ENCODE results near the gene EIPR1. TPM values are rescaled to one million over a fixed set of nuclear protein-coding genes. Genes with fewer than 3 reads are reported as not detected.

Gene EIPR1
- total and polyA plus RNA-seq, 10 of the 15 experiments (the other 5 are each of a cell fraction or from before 2014, with no cell fraction given) = 23.6 to 61.2 (median 42.2) TPM

DNA sequence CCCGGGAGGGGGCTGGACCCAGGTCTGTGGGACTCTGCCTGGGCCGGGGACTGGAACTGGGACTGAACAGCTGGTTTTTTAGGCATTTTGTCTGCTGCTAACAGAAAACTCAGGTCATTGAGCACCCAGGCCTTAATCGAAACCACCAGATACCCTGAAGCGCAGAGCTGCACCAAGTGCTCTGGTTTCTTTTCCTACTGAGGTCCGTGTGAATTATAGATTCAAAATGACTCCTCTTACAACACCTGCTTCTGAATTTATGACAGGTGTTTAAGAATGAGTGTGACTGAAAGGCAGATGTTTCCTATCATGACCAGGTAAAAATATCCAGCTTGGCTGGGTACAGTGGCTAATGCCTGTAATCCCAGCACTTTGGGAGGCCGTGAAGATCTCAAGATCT, 49.7 kb upstream of the EIPR1 start:
- peak; percentile 54 for TF ChIP-seq JUNB (IDR thresholded peaks at IDR 0.05)
- 0 out of 2 replicates have a peak, but pooled peaks have one; percentile 23 for TF ChIP-seq MEF2A (IDR thresholded peaks at IDR 0.05; ENCODE audit: insufficient read depth, low read depth, low read length)
- no peak for TF ChIP-seq ZNF217 (IDR thresholded peaks at IDR 0.05)
- TF ChIP-seq ZBED1 (IDR thresholded peaks at IDR 0.05; ENCODE audit: borderline replicate concordance) = no peak
- TF ChIP-seq TCF12 (IDR thresholded peaks at IDR 0.05; ENCODE audit: low read depth, low read length) = peak; percentile 68; the same call in 1 of the 2 replicates
- 0 out of 2 replicates have a peak, but pooled peaks have one; percentile 40 for TF ChIP-seq ATF2 (IDR thresholded peaks at IDR 0.05; ENCODE audit: low read length)
- TF ChIP-seq RUNX3 (IDR thresholded peaks at IDR 0.05; ENCODE audit: low read length) = peak; percentile 60; the same call in 1 of the 2 replicates
- peak; percentile 66 for TF ChIP-seq NFIC (IDR thresholded peaks at IDR 0.05; ENCODE audit: low read depth, low read length)
- TF ChIP-seq SIX5 (IDR thresholded peaks at IDR 0.05; ENCODE audit: low read depth, low read length, severe bottlenecking) = no peak
- no peak for TF ChIP-seq YBX1 (IDR thresholded peaks at IDR 0.05)
- TF ChIP-seq MEF2B (IDR thresholded peaks at IDR 0.05; ENCODE audit: partially characterized antibody, poor library complexity, severe bottlenecking) = no peak
- TF ChIP-seq FOXM1 (IDR thresholded peaks at IDR 0.05; ENCODE audit: low read depth, low read length) = peak; percentile 77; the same call in 1 of the 2 replicates
- 0 out of 2 replicates have a peak, but pooled peaks have one; percentile 43 for TF ChIP-seq CREM (IDR thresholded peaks at IDR 0.05; ENCODE audit: low read depth)
- no peak overlapping the region for H3K4me2 ChIP-seq (ENCODE audit: control insufficient read depth, insufficient read depth)
- peaks cover 4% of the 10 kb centered on the region; the same call in 1 of the 2 replicates for H4K20me1 ChIP-seq (ENCODE audit: control insufficient read depth, insufficient read depth)
- intact Hi-C loops (cut with micrococcal nuclease; ENCODE audit: unreplicated experiment) = no loop called here
- no peak overlapping the region for H3K9ac ChIP-seq (ENCODE audit: control insufficient read depth, insufficient read depth, low read length)
- in situ Hi-C loops (cut with MboI) = no loop called here
- DNase-seq (ENCODE audit: low read depth, low spot score) (peak; percentile 15), ATAC-seq (no peak; the same call in 2 of the 3 replicates), FAIRE-seq (peak; percentile 44)
- no peak overlapping the region for H2AFZ ChIP-seq (ENCODE audit: control insufficient read depth, low read depth, low read length)
- WGBS (ENCODE audit: insufficient coverage, insufficient replicate concordance, low lambda C conversion rate, missing lambda C conversion rate) = 12% methylated on average over 6 of the region's 6 CpGs
- H3K27me3 ChIP-seq (replicated peaks in 1 of 2; ENCODE audit: control insufficient read depth in 2 of 2, insufficient read depth in 2 of 2, low read length in 1 of 2) = no peaks in the 10 kb centered on the region
- ChIA-PET RAD21 (ENCODE audit: unreplicated experiment) (no interaction called here), CTCF (interaction anchor here (1.0 to 2.6 kb wide), 2 partner anchors 33 to 224 kb away, joined by 3 to 12 read pairs; no protein-coding TSS in a partner anchor), POLR2A (no interaction called here), SMC1A (ENCODE audit: uncharacterized antibody, unreplicated experiment) (interaction anchor here (0.6 to 1.8 kb wide), 4 partner anchors 15 to 456 kb away, joined by 3 to 6 read pairs (median 3); no protein-coding TSS in a partner anchor)
- no peak overlapping the region for H3K4me3 ChIP-seq
- H3K9me3 ChIP-seq (replicated peaks; ENCODE audit: control insufficient read depth, insufficient read depth, low read length) = no peaks in the 10 kb centered on the region; the same call in 2 of the 3 replicates
- peak overlapping the region; percentile 57 for H3K27ac ChIP-seq (ENCODE audit: control insufficient read depth, insufficient read depth)
- H3K36me3 ChIP-seq (ENCODE audit: control insufficient read depth in 2 of 2, insufficient read depth in 2 of 2, low read length in 1 of 2) = peaks cover 5 to 15% of the 10 kb centered on the region in 2 experiments
- H3K4me1 ChIP-seq (ENCODE audit: control insufficient read depth, insufficient read depth, low read length) = peaks cover 12% of the 10 kb centered on the region
- BruUV-seq (replicated peaks) = no TSS peak
- H3K79me2 ChIP-seq (ENCODE audit: control insufficient read depth, insufficient read depth, low read length) = no peaks in the 10 kb centered on the region
